ENCODE measurements around the gene B3GAT2.

The B3GAT2 gene

DNA sequence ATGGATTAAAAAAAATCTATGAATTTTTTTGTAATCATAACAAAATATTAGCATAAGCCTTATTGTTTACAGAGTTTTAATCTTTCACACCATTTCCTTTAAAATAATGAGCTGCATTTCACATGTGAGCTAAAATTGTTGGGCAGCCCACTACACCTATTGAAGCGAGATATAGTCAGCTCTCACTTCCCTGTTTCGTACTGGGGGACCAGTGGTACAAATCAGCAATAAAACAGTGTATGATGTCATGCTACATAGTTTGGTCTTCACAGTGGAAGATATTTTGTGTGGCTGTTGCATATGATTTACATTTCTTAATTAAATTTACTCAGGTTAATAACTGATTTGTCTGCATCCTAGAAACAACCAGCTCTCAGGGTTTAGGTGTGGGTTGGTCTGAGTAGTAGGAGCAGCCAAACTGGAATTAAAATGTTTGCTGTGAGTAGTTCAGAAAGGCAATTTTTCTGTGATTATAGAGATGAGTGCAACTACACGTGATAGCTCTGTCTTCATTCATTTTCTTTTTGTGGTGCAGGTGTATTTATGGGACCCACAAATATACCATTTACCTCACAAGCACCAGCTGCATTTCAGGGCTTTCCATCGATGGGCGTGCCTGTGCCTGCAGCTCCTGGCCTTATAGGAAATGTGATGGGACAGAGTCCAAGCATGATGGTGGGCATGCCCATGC, 99.3 kb downstream of the B3GAT2 start:
- no peak overlapping the region for H3K4me3 Mint-ChIP-seq
- H3K36me3 Mint-ChIP-seq (ENCODE audit: low read depth), result peaks cover 18% of the 10 kb centered on the region
- TF ChIP-seq, protein P1, sequence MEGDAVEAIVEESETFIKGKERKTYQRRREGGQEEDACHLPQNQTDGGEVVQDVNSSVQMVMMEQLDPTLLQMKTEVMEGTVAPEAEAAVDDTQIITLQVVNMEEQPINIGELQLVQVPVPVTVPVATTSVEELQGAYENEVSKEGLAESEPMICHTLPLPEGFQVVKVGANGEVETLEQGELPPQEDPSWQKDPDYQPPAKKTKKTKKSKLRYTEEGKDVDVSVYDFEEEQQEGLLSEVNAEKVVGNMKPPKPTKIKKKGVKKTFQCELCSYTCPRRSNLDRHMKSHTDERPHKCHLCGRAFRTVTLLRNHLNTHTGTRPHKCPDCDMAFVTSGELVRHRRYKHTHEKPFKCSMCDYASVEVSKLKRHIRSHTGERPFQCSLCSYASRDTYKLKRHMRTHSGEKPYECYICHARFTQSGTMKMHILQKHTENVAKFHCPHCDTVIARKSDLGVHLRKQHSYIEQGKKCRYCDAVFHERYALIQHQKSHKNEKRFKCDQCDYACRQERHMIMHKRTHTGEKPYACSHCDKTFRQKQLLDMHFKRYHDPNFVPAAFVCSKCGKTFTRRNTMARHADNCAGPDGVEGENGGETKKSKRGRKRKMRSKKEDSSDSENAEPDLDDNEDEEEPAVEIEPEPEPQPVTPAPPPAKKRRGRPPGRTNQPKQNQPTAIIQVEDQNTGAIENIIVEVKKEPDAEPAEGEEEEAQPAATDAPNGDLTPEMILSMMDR (IDR thresholded peaks at IDR 0.05; ENCODE audit: unreplicated experiment in 3 of 3), result no peak
- H3K9me3 Mint-ChIP-seq, result no peaks in the 10 kb centered on the region
- no peaks in the 10 kb centered on the region for H3K4me1 Mint-ChIP-seq
- H3K27ac Mint-ChIP-seq, result no peak overlapping the region
- H3K27me3 Mint-ChIP-seq (ENCODE audit: low read depth), result no peaks in the 10 kb centered on the region

DNA sequence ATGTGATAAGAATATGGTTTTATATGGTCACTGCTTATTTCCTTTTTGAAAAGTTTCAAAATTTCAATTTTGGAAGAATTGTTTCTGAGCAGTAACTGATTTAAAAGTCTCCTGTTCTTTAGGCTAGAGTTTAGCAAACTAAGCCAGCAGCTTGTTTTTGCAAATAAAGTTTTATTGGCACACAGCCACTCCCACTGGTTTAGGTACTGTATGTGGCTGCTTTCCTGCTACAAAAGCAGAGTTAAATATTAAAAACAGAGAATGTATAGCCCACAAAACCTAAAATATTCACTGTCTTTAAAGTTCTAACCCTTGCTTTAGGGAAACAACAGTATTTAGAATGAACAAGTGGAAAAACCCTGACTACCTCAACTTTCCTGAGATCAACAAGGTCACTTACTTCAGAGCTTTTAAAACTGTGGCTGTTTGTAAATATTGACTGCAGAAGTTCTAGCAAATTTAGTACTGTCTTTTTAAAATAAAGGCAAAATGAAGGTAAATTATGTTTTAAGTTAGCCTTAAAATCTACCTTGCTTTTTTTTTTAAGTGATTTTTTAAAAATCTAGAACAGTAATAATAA, 104.1 kb downstream of the B3GAT2 start:
- Mint-ChIP-seq H3K27ac (no peak overlapping the region), H3K4me3 (no peak overlapping the region), H3K36me3 (ENCODE audit: low read depth) (peaks cover 14% of the 10 kb centered on the region), H3K9me3 (no peaks in the 10 kb centered on the region), H3K27me3 (ENCODE audit: low read depth) (no peaks in the 10 kb centered on the region), H3K4me1 (no peaks in the 10 kb centered on the region)
- TF ChIP-seq, protein P1 (IDR thresholded peaks at IDR 0.05; ENCODE audit: unreplicated experiment in 3 of 3), result no peak

DNA sequence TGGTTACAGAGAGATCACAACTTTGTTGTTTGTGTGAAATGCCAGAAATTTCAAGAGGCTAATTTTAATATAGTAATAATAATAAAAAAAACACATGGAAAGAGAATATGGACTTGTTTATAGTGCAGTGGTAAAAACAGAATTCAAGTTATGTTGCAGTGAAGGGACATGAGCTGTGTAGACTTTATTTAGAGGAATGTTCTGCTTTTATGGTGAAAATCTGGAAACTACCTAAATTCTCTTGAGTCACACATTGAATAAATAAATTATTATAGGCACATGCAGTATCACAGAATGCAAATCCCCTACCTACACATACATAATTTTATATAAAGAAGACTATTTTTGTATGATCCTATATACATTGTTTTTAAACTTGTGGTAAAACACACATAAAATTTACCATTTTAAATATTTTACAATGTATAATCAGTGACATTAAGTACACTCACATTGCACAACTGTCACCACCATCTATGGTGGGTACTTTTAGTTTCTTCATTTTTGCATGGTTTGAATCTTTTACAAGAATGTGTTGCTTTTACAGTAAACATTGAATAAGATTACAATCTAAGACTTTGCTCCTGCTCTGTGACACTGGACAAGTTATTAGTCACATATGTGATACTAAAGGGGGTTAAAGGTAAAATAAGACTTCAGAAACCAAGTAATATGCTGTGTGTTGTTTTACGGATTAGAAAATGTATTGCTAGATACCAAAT, 107.4 kb downstream of the B3GAT2 start:
- no peaks in the 10 kb centered on the region for H3K4me1 Mint-ChIP-seq

DNA sequence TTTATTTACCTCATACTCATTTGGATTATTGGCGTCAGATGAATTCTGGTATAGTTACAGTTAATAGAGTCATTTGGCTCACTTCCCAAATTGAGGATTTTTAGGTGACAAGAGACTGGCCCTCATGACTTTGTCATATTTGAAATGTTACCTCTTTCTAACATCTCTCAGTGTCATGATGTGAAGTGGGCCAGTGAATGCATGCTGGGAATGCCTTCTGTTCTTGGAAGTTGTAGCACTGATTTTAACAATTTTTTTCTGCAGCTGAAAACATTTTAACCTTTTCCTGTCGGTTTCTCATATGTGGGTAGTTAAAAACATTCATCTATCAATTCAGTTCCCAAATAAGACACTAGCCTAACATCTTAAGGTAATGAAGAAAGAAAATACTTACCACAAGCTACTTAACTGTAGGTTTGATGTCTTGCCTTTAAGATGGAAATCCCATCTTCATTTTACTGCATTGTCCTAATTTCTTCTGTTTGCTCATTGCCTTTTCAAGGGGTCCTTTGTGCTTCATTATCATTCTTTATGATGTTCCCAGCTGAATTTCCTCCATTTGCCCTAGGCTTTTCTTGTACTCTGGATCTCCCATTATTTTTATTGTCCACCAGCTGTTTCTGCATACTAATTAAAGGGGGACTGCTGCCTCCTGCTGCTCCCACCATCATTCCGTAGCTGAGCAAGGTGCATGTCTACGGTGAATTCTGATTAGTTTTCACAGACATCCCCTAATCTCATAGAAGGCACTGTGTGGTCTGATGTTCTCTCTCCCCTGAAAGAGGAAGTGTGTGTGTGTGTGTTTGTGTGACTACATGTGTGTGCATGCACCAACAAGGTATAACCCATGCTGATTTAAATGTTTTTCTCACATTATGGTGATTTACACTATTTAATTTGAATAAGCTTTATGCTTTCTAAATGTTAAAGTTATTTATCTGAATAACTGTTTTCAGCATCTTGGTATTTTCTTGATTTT, 109.5 kb downstream of the B3GAT2 start:
- H3K27me3 Mint-ChIP-seq (ENCODE audit: low read depth), result no peaks in the 10 kb centered on the region
- TF ChIP-seq, protein P1 (IDR thresholded peaks at IDR 0.05; ENCODE audit: unreplicated experiment in 3 of 3), result no peak
- no peak overlapping the region for H3K27ac Mint-ChIP-seq
- no peaks in the 10 kb centered on the region for H3K9me3 Mint-ChIP-seq
- peaks cover 3% of the 10 kb centered on the region for H3K36me3 Mint-ChIP-seq (ENCODE audit: low read depth)
- no peak overlapping the region for H3K4me3 Mint-ChIP-seq
- H3K4me1 Mint-ChIP-seq, result no peaks in the 10 kb centered on the region

More for the DNA sequence above, 107.4 kb downstream of the B3GAT2 start:
- Mint-ChIP-seq H3K27ac (no peak overlapping the region), H3K9me3 (no peaks in the 10 kb centered on the region), H3K27me3 (ENCODE audit: low read depth) (no peaks in the 10 kb centered on the region), H3K4me3 (no peak overlapping the region), H3K36me3 (ENCODE audit: low read depth) (peaks cover 10% of the 10 kb centered on the region)
- TF ChIP-seq, protein P1 (IDR thresholded peaks at IDR 0.05; ENCODE audit: unreplicated experiment in 3 of 3), result no peak

DNA sequence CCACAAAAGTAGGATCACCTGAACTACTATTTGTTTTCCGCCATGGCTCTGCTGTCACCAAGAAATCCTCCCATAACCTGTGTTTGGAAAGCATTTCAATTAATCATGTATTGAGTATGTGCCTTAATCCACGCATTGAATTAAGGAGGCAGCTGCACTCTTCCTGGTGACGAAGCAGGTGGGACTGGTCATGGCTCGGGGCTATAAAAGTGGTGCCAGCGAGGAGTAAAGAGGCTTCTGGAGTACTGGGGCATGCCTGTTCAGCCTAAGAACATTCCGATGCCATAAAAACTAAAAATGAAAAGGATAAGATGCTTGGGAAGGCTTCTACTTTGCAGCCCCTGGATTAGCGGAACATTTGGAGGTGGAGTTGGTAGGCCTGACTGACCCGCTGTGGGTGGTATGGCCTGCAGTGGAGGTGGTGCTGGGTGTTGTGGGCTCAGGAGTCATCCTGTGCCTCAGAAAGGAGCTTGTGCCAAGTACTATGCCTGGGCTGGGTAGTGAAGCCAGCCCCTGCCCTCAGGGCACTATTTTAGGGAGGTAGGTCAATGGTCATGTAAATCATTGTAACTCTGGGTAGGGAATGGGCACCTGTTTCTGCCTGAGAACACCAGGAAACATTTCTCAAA, 110.5 kb downstream of the B3GAT2 start:
- no peaks in the 10 kb centered on the region for H3K9me3 Mint-ChIP-seq
- no peaks in the 10 kb centered on the region for H3K4me1 Mint-ChIP-seq
- H3K4me3 Mint-ChIP-seq, result no peak overlapping the region
- H3K27ac Mint-ChIP-seq, result no peak overlapping the region
- TF ChIP-seq, protein P1 (IDR thresholded peaks at IDR 0.05; ENCODE audit: unreplicated experiment in 3 of 3), result no peak
- no peaks in the 10 kb centered on the region for H3K36me3 Mint-ChIP-seq (ENCODE audit: low read depth)
- no peaks in the 10 kb centered on the region for H3K27me3 Mint-ChIP-seq (ENCODE audit: low read depth)

Measured in nephron (organoid).